ENCODE measurements around the gene CREB3. TPM values are rescaled to one million over a fixed set of nuclear protein-coding genes. Genes with fewer than 3 reads are reported as not detected.

Gene CREB3
- total RNA-seq, 4 donors from 2014 or later: 30.5 to 105 (median 47.2) TPM

GRCh38 chr9:35749515-35750255, 17.2 kb downstream of the CREB3 start:
- Histone ChIP-seq H3K27me3 (no peaks in the 10 kb centered on the region), H3K9me3 (no peaks in the 10 kb centered on the region), H3K4me1 (peaks cover 0 to 18% of the 10 kb centered on the region in 2 donors), H3K27ac (peak overlapping the region; percentile 83 to 90), H3K36me3 (no peaks in the 10 kb centered on the region), H3K4me3 (peak overlapping the region; percentile 66 to 91)
- peak in 1 of 2 donors; percentile 50 for DNase-seq
- intact Hi-C loops (cut with DNase I; ENCODE audit: low total_unique reads): no loop called here
- no peak for TF ChIP-seq CTCF (IDR thresholded peaks at IDR 0.05)
- no peak for TF ChIP-seq POLR2A (IDR thresholded peaks at IDR 0.05)

DNA sequence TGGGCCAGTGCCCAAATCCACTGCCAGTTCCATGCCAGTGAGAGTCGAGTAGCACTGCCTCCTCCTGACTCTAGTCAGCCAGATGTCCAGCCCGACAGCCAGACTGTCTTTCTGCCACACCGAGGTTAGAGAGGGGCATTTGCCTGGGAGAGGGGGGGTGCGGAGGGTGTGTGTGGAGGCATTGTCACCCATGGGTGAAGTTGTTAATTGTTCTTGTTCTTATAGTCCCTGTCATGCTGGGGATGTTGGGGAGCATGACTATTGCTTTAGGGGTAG, 17.7 kb downstream of the CREB3 start:
- no peak for DNase-seq
- Histone ChIP-seq H3K4me3 (peak overlapping the region; percentile 66 to 91), H3K36me3 (no peaks in the 10 kb centered on the region), H3K4me1 (peaks cover 0 to 18% of the 10 kb centered on the region in 2 donors), H3K27me3 (no peaks in the 10 kb centered on the region), H3K9me3 (no peaks in the 10 kb centered on the region), H3K27ac (peak overlapping the region; percentile 83 to 90)
- TF ChIP-seq POLR2A (IDR thresholded peaks at IDR 0.05) (no peak), CTCF (IDR thresholded peaks at IDR 0.05) (no peak)
- intact Hi-C loops (cut with DNase I; ENCODE audit: low total_unique reads): no loop called here

DNA sequence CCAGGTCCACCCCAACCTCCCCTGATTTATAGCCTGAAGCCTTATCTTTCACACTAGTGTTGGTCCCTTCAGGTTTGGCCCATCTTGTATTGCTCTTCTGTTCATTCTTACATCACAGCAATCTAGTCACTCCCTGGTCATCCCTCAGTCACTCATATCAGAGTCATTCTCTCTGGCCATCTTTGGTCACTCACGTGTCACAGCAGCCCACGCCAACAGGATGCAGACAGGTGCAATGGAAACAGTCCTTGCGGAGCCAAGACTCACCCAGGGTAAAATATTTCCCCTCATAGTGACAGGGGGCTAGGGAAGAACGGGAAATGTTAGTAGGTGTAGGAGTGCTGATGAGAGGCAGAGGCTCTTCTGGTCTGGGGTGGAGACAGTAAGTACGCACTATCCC, 21.0 kb downstream of the CREB3 start:
- no peaks in the 10 kb centered on the region for H3K36me3 ChIP-seq
- H3K4me3 ChIP-seq: no peak overlapping the region
- no peak overlapping the region for H3K27ac ChIP-seq
- H3K27me3 ChIP-seq: no peaks in the 10 kb centered on the region
- H3K4me1 ChIP-seq: peaks cover 0 to 9% of the 10 kb centered on the region in 2 donors
- H3K9me3 ChIP-seq: no peaks in the 10 kb centered on the region
- DNase-seq: no peak
- no peak for TF ChIP-seq CTCF (IDR thresholded peaks at IDR 0.05)
- TF ChIP-seq POLR2A (IDR thresholded peaks at IDR 0.05): no peak
- intact Hi-C loops (cut with DNase I; ENCODE audit: low total_unique reads): no loop called here

DNA sequence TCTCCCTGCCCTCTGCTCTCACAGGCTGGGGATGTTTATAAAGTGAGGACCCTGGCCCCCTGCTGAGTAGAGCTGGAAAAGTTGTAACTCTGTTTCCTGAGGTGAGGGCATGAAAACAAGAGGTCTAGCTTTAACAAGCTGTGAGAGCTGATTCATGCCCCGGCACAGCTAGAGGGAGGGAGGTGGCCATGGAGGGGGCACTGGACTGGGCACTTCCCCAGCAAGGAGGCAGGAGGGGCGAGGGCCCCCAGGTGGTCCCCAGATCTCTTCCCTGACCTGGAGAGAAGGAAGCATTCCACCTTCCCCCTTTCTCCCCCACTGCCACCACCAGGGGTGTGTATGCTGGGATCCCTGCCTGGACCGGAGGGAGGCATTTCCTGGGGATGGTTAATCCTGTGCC, 21.8 kb downstream of the CREB3 start, which contains the start of gene MSMP:
TSS of gene MSMP (minus strand) at position 13 of the 400 bp plus-strand sequence. CDS start 147 bp downstream, outside the sequence.
- no peak for DNase-seq
- Histone ChIP-seq H3K4me1 (peaks cover 0 to 9% of the 10 kb centered on the region in 2 donors), H3K27me3 (no peaks in the 10 kb centered on the region), H3K27ac (no peak within 1 kb of the TSS), H3K9me3 (no peaks in the 10 kb centered on the region), H3K36me3 (no peaks in the 10 kb centered on the region), H3K4me3 (no peak within 1 kb of the TSS)
- TF ChIP-seq CTCF (IDR thresholded peaks at IDR 0.05) (no peak), POLR2A (IDR thresholded peaks at IDR 0.05) (no peak)
- intact Hi-C loops (cut with DNase I; ENCODE audit: low total_unique reads): no loop called here

DNA sequence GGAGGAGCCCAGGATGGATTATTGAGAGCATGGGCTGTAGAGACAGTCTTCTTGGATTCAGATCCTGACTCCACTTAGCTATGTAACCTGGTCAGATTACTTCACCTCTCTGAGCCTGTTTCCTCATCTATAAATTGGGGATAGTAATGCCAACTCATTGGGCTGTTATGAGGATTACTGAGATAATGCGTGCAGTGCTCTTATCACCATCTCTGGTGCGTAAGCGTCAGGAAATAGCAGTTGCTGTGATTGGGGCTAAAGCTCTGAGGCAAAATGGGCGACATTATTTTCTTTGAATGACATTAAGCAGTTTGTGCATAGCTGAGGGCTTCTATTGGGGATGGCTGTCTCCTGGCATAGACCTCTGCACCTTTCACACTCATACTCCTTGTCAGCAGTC, 22.6 kb downstream of the CREB3 start:
- H3K4me3 ChIP-seq: no peak overlapping the region
- intact Hi-C loops (cut with DNase I; ENCODE audit: low total_unique reads): no loop called here
- DNase-seq: no peak
- H3K4me1 ChIP-seq: peaks cover 0 to 8% of the 10 kb centered on the region in 2 donors
- no peak overlapping the region for H3K27ac ChIP-seq
- no peaks in the 10 kb centered on the region for H3K36me3 ChIP-seq
- TF ChIP-seq CTCF (IDR thresholded peaks at IDR 0.05): no peak
- TF ChIP-seq POLR2A (IDR thresholded peaks at IDR 0.05): no peak
- no peaks in the 10 kb centered on the region for H3K9me3 ChIP-seq
- no peaks in the 10 kb centered on the region for H3K27me3 ChIP-seq
